ENCODE measurements around the gene FOLH1. TPM values are rescaled to one million over a fixed set of nuclear protein-coding genes. Genes with fewer than 3 reads are reported as not detected.
"Not testable (repeated sequence)": the region's sequence is repeated elsewhere in the genome, so short reads cannot be mapped to it uniquely, and the experiment has no call there.

The FOLH1 gene
- 10 to 100 TPM; 10.2 to 17.3 (median 16.9) TPM for polyA plus RNA-seq (ENCODE audit: insufficient read length in 3 of 3)
- long read RNA-seq, donor 1, partial matches to known transcripts: 0 of 3 reads
- long read RNA-seq, donor 1, other reads (novel, unspliced or antisense): 0 of 3 reads
- long read RNA-seq, donor 2, partial matches to known transcripts: 0 of 2 reads
- long read RNA-seq, donor 2, other reads (novel, unspliced or antisense): 0 of 2 reads
- long read RNA-seq, donor 3, partial matches to known transcripts: 5 of 9 reads
- long read RNA-seq, donor 3, other reads (novel, unspliced or antisense): 0 of 9 reads
- long read RNA-seq, donor 4, partial matches to known transcripts: 5 of 7 reads
- long read RNA-seq, donor 4, other reads (novel, unspliced or antisense): 0 of 7 reads
- long read RNA-seq, donor 5: 0 reads
- long read RNA-seq, donor 6, partial matches to known transcripts: 0 of 2 reads
- long read RNA-seq, donor 6, other reads (novel, unspliced or antisense): 0 of 2 reads
- long read RNA-seq, donor 7, partial matches to known transcripts: 8 of 10 reads
- long read RNA-seq, donor 7, other reads (novel, unspliced or antisense): 0 of 10 reads
- long read RNA-seq, donor 8, partial matches to known transcripts: 0 of 1 reads
- long read RNA-seq, donor 8, other reads (novel, unspliced or antisense): 0 of 1 reads
- long read RNA-seq, donor 9, transcript FOLH1-201 (19 exons, 2,635 nt): major isoform, 5 of 13 reads
- long read RNA-seq, donor 9, partial matches to known transcripts: 6 of 13 reads
- long read RNA-seq, donor 9, other reads (novel, unspliced or antisense): 0 of 13 reads
- long read RNA-seq, donor 10, partial matches to known transcripts: 0 of 4 reads
- long read RNA-seq, donor 10, other reads (novel, unspliced or antisense): 0 of 4 reads
- long read RNA-seq, donor 11, partial matches to known transcripts: 0 of 2 reads
- long read RNA-seq, donor 11, other reads (novel, unspliced or antisense): 0 of 2 reads
- long read RNA-seq, donor 12, transcript FOLH1-201 (19 exons, 2,635 nt): major isoform, 5 of 7 reads
- long read RNA-seq, donor 12, partial matches to known transcripts: 0 of 7 reads
- long read RNA-seq, donor 12, other reads (novel, unspliced or antisense): 0 of 7 reads
- long read RNA-seq, donor 13, partial matches to known transcripts: 0 of 1 reads
- long read RNA-seq, donor 13, other reads (novel, unspliced or antisense): 0 of 1 reads
- long read RNA-seq, donor 14: 0 reads
- long read RNA-seq, donor 15, transcript FOLH1-203 (18 exons, 2,403 nt): minor isoform, 6 of 70 reads
- long read RNA-seq, donor 15, transcript FOLH1-201 (19 exons, 2,635 nt): major isoform, 17 of 70 reads
- long read RNA-seq, donor 15, partial matches to known transcripts: 44 of 70 reads
- long read RNA-seq, donor 15, other reads (novel, unspliced or antisense): 0 of 70 reads
- long read RNA-seq, donor 16, partial matches to known transcripts: 5 of 7 reads
- long read RNA-seq, donor 16, other reads (novel, unspliced or antisense): 0 of 7 reads

GRCh38 chr11:49208006-49208721 is at the start of gene FOLH1:
FOLH1 (minus strand) TSS chr11:49208602; CDS start chr11:49208409, 193 bp downstream.
- peak; percentile 74 for DNase-seq

- not testable (repeated sequence) for DNase-seq
These were observed 46.7 kb upstream of the FOLH1 start for GRCh38 chr11:49255148-49255547.

- not testable (repeated sequence) for DNase-seq
These were observed 42.8 kb upstream of the FOLH1 start for GRCh38 chr11:49251212-49251611.

GRCh38 chr11:49250398-49251115 is 42.2 kb upstream of the FOLH1 start:
- DNase-seq: not testable (repeated sequence)

GRCh38 chr11:49249363-49249762 is 41.0 kb upstream of the FOLH1 start:
- DNase-seq: not testable (repeated sequence)

GRCh38 chr11:49233685-49234084 is 25.3 kb upstream of the FOLH1 start:
- not testable (repeated sequence) for DNase-seq

- DNase-seq: not testable (repeated sequence)
These were observed 24.6 kb upstream of the FOLH1 start for GRCh38 chr11:49233019-49233418.

GRCh38 chr11:49231725-49232124 is 23.3 kb upstream of the FOLH1 start:
- not testable (repeated sequence) for DNase-seq

- DNase-seq: not testable (repeated sequence)
These were observed 22.1 kb upstream of the FOLH1 start for GRCh38 chr11:49230534-49230933.

- not testable (repeated sequence) for DNase-seq
These were observed 21.6 kb upstream of the FOLH1 start for GRCh38 chr11:49230001-49230400.

GRCh38 chr11:49229136-49229535 is 20.7 kb upstream of the FOLH1 start:
- not testable (repeated sequence) for DNase-seq

- not testable (repeated sequence) for DNase-seq
These were observed 16.9 kb upstream of the FOLH1 start for GRCh38 chr11:49225255-49225785.

GRCh38 chr11:49221112-49221511 is 12.7 kb upstream of the FOLH1 start:
- no peak for DNase-seq

GRCh38 chr11:49213026-49213560 is 4.7 kb upstream of the FOLH1 start:
- DNase-seq: no peak

- not testable (repeated sequence) for DNase-seq
These were observed 1.4 kb downstream of the FOLH1 start for GRCh38 chr11:49206999-49207398.

GRCh38 chr11:49202287-49202976 is 6.0 kb downstream of the FOLH1 start:
- no peak for DNase-seq

- DNase-seq: not testable (repeated sequence)
These were observed 11.6 kb downstream of the FOLH1 start for GRCh38 chr11:49196775-49197174.

- DNase-seq: not testable (repeated sequence)
These were observed 12.4 kb downstream of the FOLH1 start for GRCh38 chr11:49196002-49196401.

GRCh38 chr11:49190287-49190686 is 18.1 kb downstream of the FOLH1 start:
- not testable (repeated sequence) for DNase-seq
